Prostate gland (tissue), 2 donors: ENCODE measurements around the gene SLC25A52.

ENCODE experiments used
- POLR2A ChIP-seq: fragments of 450-650 bp; IDR thresholded peaks from one replicate; pipeline ENCODE4 v1.6.1; 2016; ENCODE audit warnings: antibody characterized with exemption, mild to moderate bottlenecking
- TF ChIP-seq, protein P1 (sequence below), 4 experiments: fragments of 200-600 bp in 2 of 4; fragments of 450-650 bp in 2 of 4; sonication (generic) in 2 of 4; IDR thresholded peaks; 1 replicate in 3 of 4; 2 replicates in 1 of 4; pipeline ENCODE4 v1.5.1; 2016 to 2019; ENCODE audit warnings: antibody characterized with exemption in 4 of 4, mild to moderate bottlenecking in 2 of 4, moderate library complexity in 2 of 4

- TF ChIP-seq, protein P1, sequence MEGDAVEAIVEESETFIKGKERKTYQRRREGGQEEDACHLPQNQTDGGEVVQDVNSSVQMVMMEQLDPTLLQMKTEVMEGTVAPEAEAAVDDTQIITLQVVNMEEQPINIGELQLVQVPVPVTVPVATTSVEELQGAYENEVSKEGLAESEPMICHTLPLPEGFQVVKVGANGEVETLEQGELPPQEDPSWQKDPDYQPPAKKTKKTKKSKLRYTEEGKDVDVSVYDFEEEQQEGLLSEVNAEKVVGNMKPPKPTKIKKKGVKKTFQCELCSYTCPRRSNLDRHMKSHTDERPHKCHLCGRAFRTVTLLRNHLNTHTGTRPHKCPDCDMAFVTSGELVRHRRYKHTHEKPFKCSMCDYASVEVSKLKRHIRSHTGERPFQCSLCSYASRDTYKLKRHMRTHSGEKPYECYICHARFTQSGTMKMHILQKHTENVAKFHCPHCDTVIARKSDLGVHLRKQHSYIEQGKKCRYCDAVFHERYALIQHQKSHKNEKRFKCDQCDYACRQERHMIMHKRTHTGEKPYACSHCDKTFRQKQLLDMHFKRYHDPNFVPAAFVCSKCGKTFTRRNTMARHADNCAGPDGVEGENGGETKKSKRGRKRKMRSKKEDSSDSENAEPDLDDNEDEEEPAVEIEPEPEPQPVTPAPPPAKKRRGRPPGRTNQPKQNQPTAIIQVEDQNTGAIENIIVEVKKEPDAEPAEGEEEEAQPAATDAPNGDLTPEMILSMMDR (IDR thresholded peaks at IDR 0.05): no peak
- TF ChIP-seq POLR2A: no peak
Observed at GRCh38 chr18:31792580-31792911, 31.9 kb upstream of the SLC25A52 start.
